Esophagus squamous epithelium (tissue), 4 donors: Measurements from ENCODE around the gene NR2F6.

Experiments
- CTCF ChIP-seq, 6 experiments: fragments of 450-650 bp in 4 of 6; fragments of 200-600 bp in 2 of 6; sonication (generic) in 2 of 6; IDR thresholded peaks; one replicate each; pipeline ENCODE4 v1.5.1; 2016 to 2019; ENCODE audit warnings: antibody characterized with exemption in 6 of 6, mild to moderate bottlenecking in 4 of 6, moderate library complexity in 4 of 6
- POLR2A ChIP-seq, 4 donors: fragments of 450-650 bp; IDR thresholded peaks; one replicate each; pipeline ENCODE4 v1.6.1; 2017; ENCODE audit warnings: antibody characterized with exemption in 4 of 4, mild to moderate bottlenecking in 4 of 4, moderate library complexity in 3 of 4

- TF ChIP-seq POLR2A (IDR thresholded peaks at IDR 0.05) = no peak
- no peak for TF ChIP-seq CTCF (IDR thresholded peaks at IDR 0.05)
Measured at GRCh38 chr19:17246681-17247425, 1.1 kb upstream of the NR2F6 start.
